GM23338 (cell line): ENCODE results near the gene TCF12. TPM values are rescaled to one million over a fixed set of nuclear protein-coding genes. Genes with fewer than 3 reads are reported as not detected.
A peak's percentile ranks its signal among the peaks of the same experiment; 100 is the strongest.

Source experiments
- ATAC-seq: fragments of 200-7000 bp; cut with Tn5 transposase; 3 replicates; pipeline ENCODE4 v1.9.1; 2020
- DNase-seq: peaks from one replicate; pipeline ENCODE4 v3.0.0-alpha.2; 2015; ENCODE audit warnings: low spot score
- H2AFZ ChIP-seq: fragments of 200-600 bp; sonication (generic); 2 replicates; pipeline ENCODE4 v1.8.0; 2016; ENCODE audit warnings: antibody characterized with exemption, mild to moderate bottlenecking, moderate library complexity
- H3F3A ChIP-seq: fragments of 200-600 bp; sonication (generic); replicated peaks from 2 replicates; pipeline ENCODE4 v1.8.0; 2017; ENCODE audit warnings: antibody characterized with exemption, mixed run types, low read depth
- H3K27ac ChIP-seq: fragments of 200-600 bp; sonication (generic); 2 replicates; pipeline ENCODE4 v1.6.1; 2016; ENCODE audit warnings: low read depth
- H3K27me3 ChIP-seq: fragments of 200-600 bp; sonication (generic); 2 replicates; pipeline ENCODE4 v1.8.0; 2016; ENCODE audit warnings: mild to moderate bottlenecking, mixed run types, moderate library complexity; ENCODE audit not compliant: insufficient read depth
- H3K36me3 ChIP-seq: fragments of 200-600 bp; sonication (generic); 2 replicates; pipeline ENCODE4 v1.8.0; 2016; ENCODE audit warnings: mild to moderate bottlenecking; ENCODE audit not compliant: insufficient read depth
- H3K4me1 ChIP-seq: fragments of 200-600 bp; sonication (generic); 2 replicates; pipeline ENCODE4 v1.8.0; 2016; ENCODE audit warnings: mild to moderate bottlenecking, moderate library complexity; ENCODE audit not compliant: insufficient read depth
- H3K4me2 ChIP-seq: fragments of 200-600 bp; sonication (generic); 2 replicates; pipeline ENCODE4 v1.7.1; 2017; ENCODE audit warnings: mixed run types
- H3K4me3 ChIP-seq: fragments of 200-600 bp; sonication (generic); 2 replicates; pipeline ENCODE4 v1.6.1; 2016; ENCODE audit warnings: mixed run types
- H3K79me2 ChIP-seq: fragments of 200-600 bp; sonication (generic); replicated peaks from 2 replicates; pipeline ENCODE4 v1.8.0; 2017; ENCODE audit warnings: mild to moderate bottlenecking; ENCODE audit not compliant: insufficient read depth
- H3K9me2 ChIP-seq: fragments of 200-600 bp; sonication (generic); 2 replicates; pipeline ENCODE4 v1.8.0; 2017; ENCODE audit not compliant: insufficient read depth
- H4K20me1 ChIP-seq: fragments of 200-600 bp; sonication (generic); replicated peaks from 2 replicates; pipeline ENCODE4 v1.8.0; 2017; ENCODE audit warnings: mild to moderate bottlenecking; ENCODE audit not compliant: insufficient read depth
- H3K27ac Mint-ChIP-seq: 2 replicates; pipeline ENCODE4 v1.8.0; 2020; ENCODE audit warnings: inconsistent platforms, mild to moderate bottlenecking, moderate library complexity, mixed read lengths
- H3K27me3 Mint-ChIP-seq: 3 replicates; pipeline ENCODE4 v1.8.0; 2022; ENCODE audit warnings: low read depth, mild to moderate bottlenecking, moderate library complexity, mixed read lengths, inconsistent platforms; ENCODE audit not compliant: insufficient read depth, poor library complexity
- H3K36me3 Mint-ChIP-seq: 3 replicates; pipeline ENCODE4 v1.8.0; 2021; ENCODE audit warnings: low read depth, mild to moderate bottlenecking, inconsistent platforms, moderate library complexity, mixed read lengths
- H3K4me1 Mint-ChIP-seq: 3 replicates; pipeline ENCODE4 v1.8.0; 2020; ENCODE audit warnings: mild to moderate bottlenecking, inconsistent platforms, mixed read lengths
- H3K4me3 Mint-ChIP-seq: 3 replicates; pipeline ENCODE4 v1.8.0; 2021; ENCODE audit warnings: moderate library complexity, mild to moderate bottlenecking, inconsistent platforms, mixed read lengths
- H3K9me3 Mint-ChIP-seq: 3 replicates; pipeline ENCODE4 v1.8.0; 2020; ENCODE audit warnings: moderate library complexity, mild to moderate bottlenecking, inconsistent platforms, mixed read lengths
- CREB1 ChIP-seq: fragments of 250-450 bp; sonication (Bioruptor Pico); IDR thresholded peaks from 2 replicates; pipeline ENCODE4 v1.5.0; 2020; ENCODE audit warnings: low read depth, mild to moderate bottlenecking, moderate library complexity
- EZH2 ChIP-seq: fragments of 200-600 bp; sonication (generic); IDR thresholded peaks from one replicate; pipeline ENCODE4 v1.8.0; 2017; ENCODE audit warnings: antibody characterized with exemption, mild to moderate bottlenecking, low read depth; ENCODE audit not compliant: unreplicated experiment
- EZH2phosphoT487 ChIP-seq: fragments of 200-600 bp; sonication (generic); IDR thresholded peaks from one replicate; pipeline ENCODE4 v1.8.1; 2018; ENCODE audit warnings: antibody characterized with exemption; ENCODE audit not compliant: unreplicated experiment
- JUNB ChIP-seq: IDR thresholded peaks from one replicate; pipeline ENCODE4 v1.6.1; 2016; ENCODE audit warnings: antibody characterized with exemption; ENCODE audit not compliant: unreplicated experiment
- NANOG ChIP-seq: IDR thresholded peaks from 2 replicates; pipeline ENCODE4 v1.6.1; 2016; ENCODE audit warnings: antibody characterized with exemption, borderline replicate concordance
- POLR2AphosphoS5 ChIP-seq: IDR thresholded peaks from 2 replicates; pipeline ENCODE4 v1.6.1; 2016; ENCODE audit warnings: antibody characterized with exemption, low read depth
- REST ChIP-seq: IDR thresholded peaks from one replicate; pipeline ENCODE4 v1.6.1; 2018; ENCODE audit warnings: antibody characterized with exemption; ENCODE audit not compliant: unreplicated experiment
- ZNF331 ChIP-seq: fragments of 250-450 bp; sonication (Bioruptor Pico); IDR thresholded peaks from 2 replicates; pipeline ENCODE4 v1.5.0; 2020; ENCODE audit warnings: low read depth, mild to moderate bottlenecking, moderate library complexity
- polyA plus RNA-seq: library from polyadenylated mRNA; unstranded; fragments of >200 nt; fragmentation: Nextera tagmentation; extraction: Ambion mirVana; gene quantifications from 2 replicates; pipeline ENCODE4 v1.2.1, GENCODE V29; 2016
- total RNA-seq: library from RNA; depleted of rRNA; stranded (reverse); fragments of >200 nt; shearing (Covaris generic); gene quantifications from 2 replicates; pipeline ENCODE4 v1.2.3, GENCODE V29; 2014
- TF ChIP-seq, protein P1 (sequence below), 2 experiments: fragments of 200-600 bp in 1 of 2; sonication (generic) in 1 of 2; conservative IDR thresholded peaks; 2 replicates each; pipeline versions ENCODE4 v1.5.1 to v1.6.1; 2016 to 2017; ENCODE audit warnings: antibody characterized with exemption in 2 of 2, low read depth in 2 of 2, mild to moderate bottlenecking in 2 of 2, moderate library complexity in 1 of 2
- TF ChIP-seq, protein P2 (sequence below): fragments of 250-450 bp; sonication (Bioruptor Pico); IDR thresholded peaks from 2 replicates; pipeline ENCODE4 v1.5.0; 2020; ENCODE audit warnings: mild to moderate bottlenecking, moderate library complexity

The TCF12 gene
- total and polyA plus RNA-seq, 2 experiments from 2014 or later: 27.6 to 104 TPM

GRCh38 chr15:57251308-57251707 lies 332.9 kb downstream of the TCF12 start:
- H3K9me3 Mint-ChIP-seq: peaks cover 3% of the 10 kb centered on the region; the same call in 1 of the 3 replicates
- H3K27ac Mint-ChIP-seq: peak overlapping the region; percentile 54; the same call in 1 of the 2 replicates
- H3K4me3 Mint-ChIP-seq: no peak overlapping the region
- no peaks in the 10 kb centered on the region for H3K27me3 Mint-ChIP-seq
- H3K4me1 Mint-ChIP-seq: peaks cover 32% of the 10 kb centered on the region
- Histone ChIP-seq H3K4me1 (peaks cover 28% of the 10 kb centered on the region), H3K27me3 (no peaks in the 10 kb centered on the region), H3K79me2 (no peaks in the 10 kb centered on the region), H2AFZ (no peak overlapping the region), H4K20me1 (no peaks in the 10 kb centered on the region), H3K27ac (peak overlapping the region; percentile 37), H3K4me2 (peak overlapping the region; percentile 17; the same call in 1 of the 2 replicates), H3K4me3 (no peak overlapping the region), H3K9me2 (no peaks in the 10 kb centered on the region), H3F3A (no peaks in the 10 kb centered on the region), H3K36me3 (no peaks in the 10 kb centered on the region)
- peaks cover 66% of the 10 kb centered on the region for H3K36me3 Mint-ChIP-seq
- ATAC-seq (peak; percentile 85), DNase-seq (peak; percentile 55)
- TF ChIP-seq EZH2: no peak
- TF ChIP-seq CREB1 (CRISPR knock-in tag): peak; percentile 45; the same call in 1 of the 2 replicates
- peak; percentile 43; the same call in 1 of the 2 replicates for TF ChIP-seq NANOG
- TF ChIP-seq, protein P1, sequence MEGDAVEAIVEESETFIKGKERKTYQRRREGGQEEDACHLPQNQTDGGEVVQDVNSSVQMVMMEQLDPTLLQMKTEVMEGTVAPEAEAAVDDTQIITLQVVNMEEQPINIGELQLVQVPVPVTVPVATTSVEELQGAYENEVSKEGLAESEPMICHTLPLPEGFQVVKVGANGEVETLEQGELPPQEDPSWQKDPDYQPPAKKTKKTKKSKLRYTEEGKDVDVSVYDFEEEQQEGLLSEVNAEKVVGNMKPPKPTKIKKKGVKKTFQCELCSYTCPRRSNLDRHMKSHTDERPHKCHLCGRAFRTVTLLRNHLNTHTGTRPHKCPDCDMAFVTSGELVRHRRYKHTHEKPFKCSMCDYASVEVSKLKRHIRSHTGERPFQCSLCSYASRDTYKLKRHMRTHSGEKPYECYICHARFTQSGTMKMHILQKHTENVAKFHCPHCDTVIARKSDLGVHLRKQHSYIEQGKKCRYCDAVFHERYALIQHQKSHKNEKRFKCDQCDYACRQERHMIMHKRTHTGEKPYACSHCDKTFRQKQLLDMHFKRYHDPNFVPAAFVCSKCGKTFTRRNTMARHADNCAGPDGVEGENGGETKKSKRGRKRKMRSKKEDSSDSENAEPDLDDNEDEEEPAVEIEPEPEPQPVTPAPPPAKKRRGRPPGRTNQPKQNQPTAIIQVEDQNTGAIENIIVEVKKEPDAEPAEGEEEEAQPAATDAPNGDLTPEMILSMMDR (conservative IDR thresholded peaks at IDR 0.05; ENCODE audit: low read depth in 2 of 2): no peak
- no peak for TF ChIP-seq POLR2AphosphoS5
- TF ChIP-seq, protein P2, sequence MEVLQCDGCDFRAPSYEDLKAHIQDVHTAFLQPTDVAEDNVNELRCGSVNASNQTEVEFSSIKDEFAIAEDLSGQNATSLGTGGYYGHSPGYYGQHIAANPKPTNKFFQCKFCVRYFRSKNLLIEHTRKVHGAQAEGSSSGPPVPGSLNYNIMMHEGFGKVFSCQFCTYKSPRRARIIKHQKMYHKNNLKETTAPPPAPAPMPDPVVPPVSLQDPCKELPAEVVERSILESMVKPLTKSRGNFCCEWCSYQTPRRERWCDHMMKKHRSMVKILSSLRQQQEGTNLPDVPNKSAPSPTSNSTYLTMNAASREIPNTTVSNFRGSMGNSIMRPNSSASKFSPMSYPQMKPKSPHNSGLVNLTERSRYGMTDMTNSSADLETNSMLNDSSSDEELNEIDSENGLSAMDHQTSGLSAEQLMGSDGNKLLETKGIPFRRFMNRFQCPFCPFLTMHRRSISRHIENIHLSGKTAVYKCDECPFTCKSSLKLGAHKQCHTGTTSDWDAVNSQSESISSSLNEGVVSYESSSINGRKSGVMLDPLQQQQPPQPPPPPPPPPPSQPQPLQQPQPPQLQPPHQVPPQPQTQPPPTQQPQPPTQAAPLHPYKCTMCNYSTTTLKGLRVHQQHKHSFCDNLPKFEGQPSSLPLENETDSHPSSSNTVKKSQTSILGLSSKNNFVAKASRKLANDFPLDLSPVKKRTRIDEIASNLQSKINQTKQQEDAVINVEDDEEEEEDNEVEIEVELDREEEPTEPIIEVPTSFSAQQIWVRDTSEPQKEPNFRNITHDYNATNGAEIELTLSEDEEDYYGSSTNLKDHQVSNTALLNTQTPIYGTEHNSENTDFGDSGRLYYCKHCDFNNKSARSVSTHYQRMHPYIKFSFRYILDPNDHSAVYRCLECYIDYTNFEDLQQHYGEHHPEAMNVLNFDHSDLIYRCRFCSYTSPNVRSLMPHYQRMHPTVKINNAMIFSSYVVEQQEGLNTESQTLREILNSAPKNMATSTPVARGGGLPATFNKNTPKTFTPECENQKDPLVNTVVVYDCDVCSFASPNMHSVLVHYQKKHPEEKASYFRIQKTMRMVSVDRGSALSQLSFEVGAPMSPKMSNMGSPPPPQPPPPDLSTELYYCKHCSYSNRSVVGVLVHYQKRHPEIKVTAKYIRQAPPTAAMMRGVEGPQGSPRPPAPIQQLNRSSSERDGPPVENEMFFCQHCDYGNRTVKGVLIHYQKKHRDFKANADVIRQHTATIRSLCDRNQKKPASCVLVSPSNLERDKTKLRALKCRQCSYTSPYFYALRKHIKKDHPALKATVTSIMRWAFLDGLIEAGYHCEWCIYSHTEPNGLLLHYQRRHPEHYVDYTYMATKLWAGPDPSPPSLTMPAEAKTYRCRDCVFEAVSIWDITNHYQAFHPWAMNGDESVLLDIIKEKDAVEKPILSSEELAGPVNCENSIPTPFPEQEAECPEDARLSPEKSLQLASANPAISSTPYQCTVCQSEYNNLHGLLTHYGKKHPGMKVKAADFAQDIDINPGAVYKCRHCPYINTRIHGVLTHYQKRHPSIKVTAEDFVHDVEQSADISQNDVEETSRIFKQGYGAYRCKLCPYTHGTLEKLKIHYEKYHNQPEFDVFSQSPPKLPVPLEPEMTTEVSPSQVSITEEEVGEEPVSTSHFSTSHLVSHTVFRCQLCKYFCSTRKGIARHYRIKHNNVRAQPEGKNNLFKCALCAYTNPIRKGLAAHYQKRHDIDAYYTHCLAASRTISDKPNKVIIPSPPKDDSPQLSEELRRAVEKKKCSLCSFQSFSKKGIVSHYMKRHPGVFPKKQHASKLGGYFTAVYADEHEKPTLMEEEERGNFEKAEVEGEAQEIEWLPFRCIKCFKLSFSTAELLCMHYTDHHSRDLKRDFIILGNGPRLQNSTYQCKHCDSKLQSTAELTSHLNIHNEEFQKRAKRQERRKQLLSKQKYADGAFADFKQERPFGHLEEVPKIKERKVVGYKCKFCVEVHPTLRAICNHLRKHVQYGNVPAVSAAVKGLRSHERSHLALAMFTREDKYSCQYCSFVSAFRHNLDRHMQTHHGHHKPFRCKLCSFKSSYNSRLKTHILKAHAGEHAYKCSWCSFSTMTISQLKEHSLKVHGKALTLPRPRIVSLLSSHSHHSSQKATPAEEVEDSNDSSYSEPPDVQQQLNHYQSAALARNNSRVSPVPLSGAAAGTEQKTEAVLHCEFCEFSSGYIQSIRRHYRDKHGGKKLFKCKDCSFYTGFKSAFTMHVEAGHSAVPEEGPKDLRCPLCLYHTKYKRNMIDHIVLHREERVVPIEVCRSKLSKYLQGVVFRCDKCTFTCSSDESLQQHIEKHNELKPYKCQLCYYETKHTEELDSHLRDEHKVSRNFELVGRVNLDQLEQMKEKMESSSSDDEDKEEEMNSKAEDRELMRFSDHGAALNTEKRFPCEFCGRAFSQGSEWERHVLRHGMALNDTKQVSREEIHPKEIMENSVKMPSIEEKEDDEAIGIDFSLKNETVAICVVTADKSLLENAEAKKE (CRISPR knock-in tag): peak; percentile 25; the same call in 1 of the 2 replicates
- TF ChIP-seq EZH2phosphoT487: no peak
- no peak for TF ChIP-seq ZNF331 (CRISPR knock-in tag)
- no peak for TF ChIP-seq JUNB
- TF ChIP-seq REST: no peak
